NK-92 (cell line): ENCODE data around the gene L3MBTL3.

ENCODE experiments used
- DNase-seq: peaks from one replicate; lab custom pipeline; 2025; ENCODE audit not compliant: unreplicated experiment; lab: John Stamatoyannopoulos, UW

Gene L3MBTL3

DNA sequence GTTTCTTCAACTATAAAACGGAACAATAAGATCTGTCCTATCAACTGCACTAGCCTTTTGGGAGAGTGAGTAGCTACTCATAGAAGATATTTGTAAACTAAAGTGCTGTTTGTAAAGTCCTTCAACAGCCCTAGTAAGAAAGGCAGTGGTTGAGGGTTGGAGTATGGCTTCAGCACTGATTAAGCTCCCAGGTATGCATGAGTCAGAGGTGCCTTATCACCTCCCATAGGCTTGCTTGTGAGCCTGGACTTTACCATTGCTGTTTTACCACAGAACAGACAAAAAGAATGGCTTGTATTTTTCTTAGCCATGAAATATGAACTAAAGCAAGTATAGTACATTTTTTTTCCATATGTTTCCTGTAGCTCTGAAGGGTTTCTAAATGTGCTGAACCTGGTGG lies 160.3 kb downstream of the L3MBTL3 start:
- DNase-seq, result no peak

DNA sequence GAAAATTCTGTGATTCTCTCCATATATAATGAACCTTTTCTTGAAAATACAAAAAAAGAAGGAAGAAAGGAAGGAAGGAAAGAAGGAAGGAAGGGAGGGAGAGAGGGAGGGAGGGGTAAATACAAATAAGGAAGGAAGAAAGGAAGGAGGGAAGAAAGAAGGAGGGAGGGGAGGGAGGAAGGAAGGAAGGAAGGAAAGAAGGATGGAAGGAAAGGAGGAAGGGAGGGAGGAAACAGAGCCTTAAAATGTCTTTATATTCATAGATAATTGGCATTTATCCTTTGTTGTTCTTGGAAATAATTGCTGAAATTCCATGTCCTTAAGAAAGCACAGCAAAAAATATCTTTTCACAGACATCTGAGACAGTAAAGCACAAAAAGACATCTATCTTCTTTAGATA lies 164.1 kb downstream of the L3MBTL3 start:
- no peak for DNase-seq

DNA sequence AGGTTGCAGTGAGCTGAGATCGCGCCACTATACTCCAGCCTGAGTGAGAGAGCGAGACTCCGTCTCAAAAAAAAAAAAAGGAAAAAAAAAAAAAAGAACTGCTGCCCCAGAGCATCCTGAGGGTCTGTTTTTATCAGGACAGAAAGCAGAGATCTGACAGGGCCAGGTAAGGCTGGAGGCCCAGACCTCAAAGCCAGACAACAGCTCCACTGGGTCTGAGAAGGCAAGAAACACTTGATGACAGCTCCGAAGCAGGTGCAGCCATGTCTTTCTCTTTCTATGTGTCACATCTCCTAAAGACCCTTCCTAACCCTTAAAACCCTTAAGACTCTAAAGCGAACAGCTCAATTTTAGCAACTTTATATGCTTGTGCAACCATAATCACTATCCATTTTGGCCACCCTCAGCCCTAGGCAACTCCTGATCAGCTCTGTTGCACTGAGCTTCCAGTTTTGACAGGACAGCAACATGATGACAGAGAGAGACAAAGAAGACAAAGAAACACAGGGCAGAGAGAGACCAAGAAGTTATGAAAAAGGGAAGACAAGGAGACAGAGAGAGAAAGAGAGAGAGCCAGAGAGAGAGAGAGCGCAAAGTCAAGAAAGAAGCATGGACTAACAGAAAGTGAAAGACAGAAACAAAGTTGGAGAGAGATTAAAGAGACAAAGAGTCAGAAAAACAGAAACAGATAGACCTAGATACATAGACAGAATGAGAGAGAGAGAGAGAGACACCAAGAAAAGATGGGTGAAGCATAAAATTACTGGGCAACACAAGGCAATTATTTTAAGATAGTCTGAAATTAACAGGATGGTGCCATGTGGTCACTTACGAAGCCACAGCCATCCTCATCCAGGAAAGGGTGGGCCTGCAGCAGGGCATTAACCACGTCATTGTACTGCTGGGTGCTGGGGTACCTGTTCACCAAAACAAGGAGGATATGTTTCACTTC lies 165.2 kb downstream of the L3MBTL3 start:
- no peak for DNase-seq

DNA sequence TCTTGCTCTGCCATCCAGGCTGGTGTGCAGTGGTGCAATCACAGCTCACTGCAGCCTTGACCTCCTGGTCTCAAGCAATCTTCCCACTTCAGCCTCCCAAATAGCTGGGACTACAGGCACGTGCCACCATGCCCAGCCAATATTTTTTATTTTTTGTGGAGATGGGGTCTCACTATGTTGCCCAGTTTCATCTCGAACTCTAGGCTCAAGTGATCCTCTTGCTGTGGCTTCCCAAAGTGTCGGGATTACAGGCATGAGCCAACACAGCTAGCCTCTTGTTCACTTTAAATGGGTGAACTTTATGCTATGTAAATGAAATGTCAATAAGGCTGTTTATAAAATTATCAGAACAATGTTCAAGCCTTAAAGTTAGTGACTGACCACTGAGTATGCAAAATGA lies 167.3 kb downstream of the L3MBTL3 start:
- no peak for DNase-seq

DNA sequence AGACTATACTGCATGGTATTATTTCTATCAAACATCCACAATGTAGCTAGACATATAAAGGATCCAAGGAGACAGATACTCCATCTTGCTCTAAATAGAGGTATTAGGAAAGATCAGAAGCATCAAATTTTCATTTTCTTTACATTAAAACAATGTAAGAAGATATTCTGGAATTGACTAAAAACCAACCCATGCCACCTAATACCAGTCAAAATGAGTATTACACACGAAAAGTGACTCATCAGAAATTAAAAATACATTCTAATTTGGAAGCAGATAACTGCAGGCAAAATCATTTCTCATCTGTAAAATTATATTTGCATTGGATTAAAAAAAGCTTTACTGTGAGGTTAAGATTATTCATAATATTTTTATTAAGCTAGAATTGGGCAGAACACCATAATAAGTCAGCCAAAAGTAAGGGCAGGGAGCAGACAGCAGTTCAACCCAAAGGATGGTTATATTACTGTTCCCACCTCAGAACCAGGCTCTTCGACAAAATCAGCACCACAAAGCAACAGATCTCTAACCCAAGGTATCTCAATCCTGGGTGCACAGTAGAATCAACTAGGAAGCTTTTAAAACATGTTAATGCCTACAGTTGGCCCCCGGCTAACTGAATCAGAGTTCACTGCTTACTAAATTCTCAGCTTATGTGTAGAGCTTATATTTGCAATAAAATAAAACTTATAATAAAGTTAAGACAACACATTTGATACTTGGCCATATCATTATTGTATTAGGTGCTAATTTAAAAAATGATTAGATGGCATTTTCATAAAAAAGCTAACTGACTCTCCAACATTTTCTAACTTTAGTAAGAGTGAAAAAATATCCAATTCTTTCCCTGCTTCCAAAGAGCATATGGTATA lies 169.2 kb downstream of the L3MBTL3 start:
- DNase-seq, result no peak

DNA sequence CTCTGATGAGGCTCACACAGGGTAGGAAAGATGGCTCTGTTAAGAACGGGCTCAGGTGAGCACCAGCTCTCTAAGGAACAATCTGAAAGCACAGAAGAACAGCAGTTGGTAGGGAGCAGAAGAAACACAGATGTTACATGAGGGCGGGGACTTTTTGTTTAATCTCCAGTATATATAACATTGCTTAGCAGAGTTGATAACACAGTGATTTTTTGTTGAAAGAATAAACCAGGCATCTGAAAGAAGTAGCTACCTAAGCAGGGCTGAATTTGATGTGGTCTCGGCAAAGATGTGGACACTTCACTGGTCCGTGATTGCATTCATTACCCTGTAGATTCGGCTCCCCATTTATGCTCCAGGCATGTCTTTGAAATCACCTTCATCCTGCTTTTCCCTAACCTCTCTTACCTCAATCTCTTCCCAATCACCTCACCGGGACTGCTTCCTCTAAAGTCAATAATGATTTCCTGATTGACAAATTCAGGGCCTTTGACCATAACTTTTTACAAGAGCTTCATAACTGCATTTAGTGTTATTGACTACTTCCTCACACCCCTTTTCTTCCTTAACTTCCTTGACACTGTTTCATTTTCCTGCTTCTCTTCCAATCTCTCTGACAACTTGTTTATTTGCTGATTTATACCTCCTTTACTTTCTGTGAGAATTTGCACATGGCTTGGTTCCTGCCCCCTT lies 170.0 kb downstream of the L3MBTL3 start:
- DNase-seq, result no peak

DNA sequence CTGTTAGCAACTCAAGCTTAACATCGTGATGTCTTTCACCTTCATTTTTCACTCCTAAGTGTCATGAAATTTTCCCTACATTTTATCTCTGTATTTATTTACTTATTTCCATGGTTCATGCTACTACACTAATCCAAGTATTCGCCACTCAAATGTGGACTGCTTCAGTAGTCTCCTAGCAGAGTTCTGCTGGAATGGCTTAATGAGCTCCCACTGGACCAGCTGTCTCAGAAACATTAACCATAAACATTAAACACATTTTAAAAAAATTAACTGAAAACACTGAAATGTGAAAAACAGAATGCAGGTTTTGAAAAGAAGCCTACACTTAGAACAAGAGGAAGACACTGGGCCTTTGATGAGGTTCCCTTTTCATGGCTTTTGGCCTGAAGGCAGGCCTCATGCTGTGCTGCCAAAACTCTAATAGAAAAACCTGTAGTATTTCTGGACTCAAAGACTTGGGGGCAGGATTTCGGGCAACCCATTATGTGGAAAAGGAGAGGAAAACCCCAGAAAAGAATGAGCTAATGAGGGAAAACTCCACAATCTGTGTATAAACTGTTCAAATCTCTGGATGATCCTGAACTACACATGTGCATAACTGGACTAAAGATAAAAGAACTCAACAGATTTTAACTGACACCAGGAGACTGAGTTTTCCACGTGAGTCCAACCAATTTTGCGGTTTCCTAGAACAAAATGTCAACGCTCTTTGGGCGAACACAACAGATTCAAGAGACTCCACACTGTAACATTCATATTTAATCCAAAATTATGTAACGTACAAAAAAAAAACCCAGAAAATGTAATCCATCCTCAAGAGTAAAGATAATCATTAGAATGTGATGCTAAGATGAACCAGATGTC lies 171.4 kb downstream of the L3MBTL3 start:
- no peak for DNase-seq
